Peyer's patch (tissue), 4 donors: ENCODE results near the gene HMCN1. TPM values are rescaled to one million over a fixed set of nuclear protein-coding genes. Genes with fewer than 3 reads are reported as not detected.

Experiments
- DNase-seq, 3 donors: peaks; one replicate each; pipeline ENCODE4 v3.0.0-alpha.2; 2017 to 2019
- H3K27ac ChIP-seq, 4 donors: fragments of 200-600 bp; sonication (generic); one replicate each; pipeline ENCODE4 v1.5.1; 2016 to 2019
- H3K27me3 ChIP-seq, 2 donors: fragments of 200-600 bp; sonication (generic); one replicate each; pipeline ENCODE4 v1.5.1; 2019
- H3K36me3 ChIP-seq, 3 donors: fragments of 200-600 bp; sonication (generic); one replicate each; pipeline ENCODE4 v1.5.1; 2016 to 2019
- H3K4me1 ChIP-seq, 4 donors: fragments of 200-600 bp; sonication (generic); one replicate each; pipeline ENCODE4 v1.5.1; 2016 to 2019
- H3K4me3 ChIP-seq, 4 donors: fragments of 200-600 bp; sonication (generic); 1 replicate in 3 of 4; 2 replicates in 1 of 4; pipeline ENCODE4 v1.5.1; 2016 to 2019; ENCODE audit warnings: mild to moderate bottlenecking in 1 of 4
- H3K9me3 ChIP-seq, 4 donors: fragments of 200-600 bp; sonication (generic); one replicate each; pipeline ENCODE4 v1.5.1; 2016 to 2019; ENCODE audit warnings: mild to moderate bottlenecking in 1 of 4
- POLR2A ChIP-seq, 2 donors: fragments of 450-650 bp; IDR thresholded peaks; one replicate each; pipeline ENCODE4 v1.5.1; 2017; ENCODE audit warnings: antibody characterized with exemption in 2 of 2, mild to moderate bottlenecking in 2 of 2, moderate library complexity in 2 of 2
- total RNA-seq, 4 donors: library from RNA; depleted of rRNA; stranded (reverse); fragments of >200 nt; gene quantifications; one replicate each; pipeline ENCODE4 v1.1.0, GENCODE V29; 2016
- TF ChIP-seq, protein P1 (sequence below), 6 experiments: fragments of 450-650 bp in 4 of 6; fragments of 200-600 bp in 2 of 6; sonication (generic) in 1 of 6; IDR thresholded peaks; one replicate each; pipeline ENCODE4 v1.5.1; 2017 to 2019; ENCODE audit warnings: antibody characterized with exemption in 6 of 6, mild to moderate bottlenecking in 3 of 6, moderate library complexity in 1 of 6

The HMCN1 gene
- total RNA-seq, 4 donors from 2014 or later, result 1.5 to 18.2 (median 7.1) TPM

DNA sequence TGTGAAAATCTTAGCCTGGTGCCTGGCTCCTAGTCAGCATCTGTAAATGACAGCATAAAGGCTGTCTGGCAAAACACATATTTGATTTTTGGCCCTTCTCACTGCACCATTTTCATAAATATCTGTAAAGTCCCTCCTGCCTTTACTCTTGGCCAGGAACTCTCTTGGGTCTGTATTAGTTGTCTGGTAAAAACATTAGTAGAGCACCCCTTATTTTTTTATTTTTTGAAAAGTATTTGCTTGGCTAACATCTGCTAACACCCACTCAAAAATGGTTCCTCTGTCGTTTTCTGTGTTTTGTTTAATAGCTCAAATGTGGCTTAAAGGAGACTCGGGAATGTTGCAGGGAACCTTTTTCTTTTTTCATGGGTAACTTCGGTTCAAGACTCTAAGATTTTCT lies 293.4 kb downstream of the HMCN1 start:
- DNase-seq, result no peak
- Histone ChIP-seq H3K4me1 (no peaks in the 10 kb centered on the region), H3K9me3 (no peaks in the 10 kb centered on the region), H3K4me3 (no peak overlapping the region), H3K27ac (no peak overlapping the region), H3K36me3 (no peaks in the 10 kb centered on the region), H3K27me3 (no peaks in the 10 kb centered on the region)
- TF ChIP-seq, protein P1, sequence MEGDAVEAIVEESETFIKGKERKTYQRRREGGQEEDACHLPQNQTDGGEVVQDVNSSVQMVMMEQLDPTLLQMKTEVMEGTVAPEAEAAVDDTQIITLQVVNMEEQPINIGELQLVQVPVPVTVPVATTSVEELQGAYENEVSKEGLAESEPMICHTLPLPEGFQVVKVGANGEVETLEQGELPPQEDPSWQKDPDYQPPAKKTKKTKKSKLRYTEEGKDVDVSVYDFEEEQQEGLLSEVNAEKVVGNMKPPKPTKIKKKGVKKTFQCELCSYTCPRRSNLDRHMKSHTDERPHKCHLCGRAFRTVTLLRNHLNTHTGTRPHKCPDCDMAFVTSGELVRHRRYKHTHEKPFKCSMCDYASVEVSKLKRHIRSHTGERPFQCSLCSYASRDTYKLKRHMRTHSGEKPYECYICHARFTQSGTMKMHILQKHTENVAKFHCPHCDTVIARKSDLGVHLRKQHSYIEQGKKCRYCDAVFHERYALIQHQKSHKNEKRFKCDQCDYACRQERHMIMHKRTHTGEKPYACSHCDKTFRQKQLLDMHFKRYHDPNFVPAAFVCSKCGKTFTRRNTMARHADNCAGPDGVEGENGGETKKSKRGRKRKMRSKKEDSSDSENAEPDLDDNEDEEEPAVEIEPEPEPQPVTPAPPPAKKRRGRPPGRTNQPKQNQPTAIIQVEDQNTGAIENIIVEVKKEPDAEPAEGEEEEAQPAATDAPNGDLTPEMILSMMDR (IDR thresholded peaks at IDR 0.05), result no peak
- no peak for TF ChIP-seq POLR2A (IDR thresholded peaks at IDR 0.05)

DNA sequence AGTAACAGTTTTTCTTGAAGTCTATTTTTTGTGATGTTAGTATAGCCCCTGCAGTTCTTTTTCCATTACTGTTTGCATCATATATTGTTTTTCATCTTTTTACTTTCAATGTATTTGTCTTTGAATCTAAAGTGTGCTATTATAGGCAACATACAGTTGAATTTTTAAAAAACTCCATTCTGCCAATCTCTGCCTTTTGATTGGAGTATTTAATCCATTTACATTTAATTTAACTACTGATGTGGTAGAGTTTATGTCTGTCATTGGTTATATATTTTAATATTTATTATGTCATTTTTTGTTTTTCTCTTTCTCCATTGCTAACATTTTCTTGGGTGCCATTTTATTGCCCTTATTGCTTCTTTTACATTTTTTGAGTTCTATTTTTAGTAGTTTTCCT lies 296.3 kb downstream of the HMCN1 start:
- no peak for DNase-seq

DNA sequence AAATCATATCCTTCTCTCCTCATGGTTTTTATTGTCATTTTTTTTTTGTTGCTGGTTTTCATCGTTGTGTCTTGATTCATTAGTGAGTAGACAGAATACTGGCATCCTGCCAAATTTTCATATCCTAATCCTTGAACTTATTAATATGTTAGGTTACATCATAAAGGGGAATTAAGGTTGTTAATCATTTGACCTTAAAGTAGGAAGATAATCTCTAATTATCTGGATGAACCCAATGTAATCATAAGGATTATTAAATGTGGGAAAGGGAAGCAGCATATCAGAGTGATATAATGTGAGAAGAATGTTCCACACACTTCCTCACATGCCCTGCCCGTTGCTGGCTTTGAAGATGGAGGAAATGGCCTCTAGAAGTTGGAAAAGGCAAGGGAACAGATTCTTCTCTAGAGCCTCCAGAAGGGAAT lies 299.7 kb downstream of the HMCN1 start:
- no peaks in the 10 kb centered on the region for H3K9me3 ChIP-seq
- no peaks in the 10 kb centered on the region for H3K36me3 ChIP-seq
- no peak for DNase-seq
- no peak overlapping the region for H3K27ac ChIP-seq
- TF ChIP-seq POLR2A (IDR thresholded peaks at IDR 0.05), result no peak
- TF ChIP-seq, protein P1 (IDR thresholded peaks at IDR 0.05), result no peak
- H3K4me1 ChIP-seq, result no peaks in the 10 kb centered on the region
- H3K4me3 ChIP-seq, result no peak overlapping the region
- H3K27me3 ChIP-seq, result no peaks in the 10 kb centered on the region

More for the DNA sequence above, 296.3 kb downstream of the HMCN1 start:
- Histone ChIP-seq H3K4me1 (no peaks in the 10 kb centered on the region), H3K27me3 (no peaks in the 10 kb centered on the region), H3K4me3 (no peak overlapping the region), H3K36me3 (no peaks in the 10 kb centered on the region), H3K27ac (no peak overlapping the region), H3K9me3 (no peaks in the 10 kb centered on the region)
- TF ChIP-seq, protein P1 (IDR thresholded peaks at IDR 0.05), result no peak
- TF ChIP-seq POLR2A (IDR thresholded peaks at IDR 0.05), result no peak

DNA sequence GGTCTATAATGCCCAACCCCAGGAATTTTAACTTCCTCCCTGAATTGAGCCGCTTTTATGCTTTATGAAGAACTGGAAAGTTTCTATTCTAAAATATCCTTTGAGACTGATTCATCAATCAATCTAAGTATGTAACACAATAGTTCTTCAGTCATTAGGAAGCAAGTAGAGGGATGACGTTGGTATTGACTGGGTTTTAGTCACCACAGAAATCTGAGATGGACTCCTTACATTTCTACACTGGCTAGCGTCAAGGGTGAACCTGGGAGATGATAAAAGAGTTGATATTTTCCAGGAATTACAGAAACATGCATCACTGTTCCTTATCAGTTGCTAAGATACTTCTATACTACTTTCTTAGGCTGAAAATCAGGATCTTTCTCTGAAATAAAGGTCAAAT lies 308.0 kb downstream of the HMCN1 start:
- TF ChIP-seq, protein P1 (IDR thresholded peaks at IDR 0.05), result no peak
- TF ChIP-seq POLR2A (IDR thresholded peaks at IDR 0.05), result no peak

DNA sequence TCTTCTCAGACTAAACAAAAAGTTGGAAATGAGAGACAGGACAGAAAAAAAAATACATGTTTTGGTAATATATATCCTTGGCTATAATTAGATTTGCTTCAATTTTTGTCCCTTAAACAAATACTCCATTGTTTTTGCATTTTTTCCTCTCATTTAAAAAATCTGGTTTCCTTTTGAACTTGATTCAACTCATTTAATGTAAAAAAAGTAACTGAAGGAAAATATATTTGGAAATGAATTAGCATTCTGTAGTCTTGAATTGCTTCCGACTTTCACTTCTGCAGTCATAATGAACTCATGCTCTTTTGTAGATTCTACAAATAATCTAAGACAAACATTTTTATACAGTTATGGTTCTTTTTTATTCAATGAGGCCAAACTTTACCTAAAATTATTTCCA lies 309.1 kb downstream of the HMCN1 start:
- TF ChIP-seq, protein P1 (IDR thresholded peaks at IDR 0.05), result no peak
- no peak for TF ChIP-seq POLR2A (IDR thresholded peaks at IDR 0.05)
- Histone ChIP-seq H3K4me1 (no peaks in the 10 kb centered on the region), H3K9me3 (no peaks in the 10 kb centered on the region), H3K27ac (no peak overlapping the region), H3K27me3 (no peaks in the 10 kb centered on the region), H3K36me3 (no peaks in the 10 kb centered on the region), H3K4me3 (no peak overlapping the region)
- DNase-seq, result no peak

More for the DNA sequence above, 308.0 kb downstream of the HMCN1 start:
- H3K4me3 ChIP-seq, result no peak overlapping the region
- H3K36me3 ChIP-seq, result no peaks in the 10 kb centered on the region
- no peak overlapping the region for H3K27ac ChIP-seq
- no peaks in the 10 kb centered on the region for H3K27me3 ChIP-seq
- H3K9me3 ChIP-seq, result no peaks in the 10 kb centered on the region
- DNase-seq, result no peak
- no peaks in the 10 kb centered on the region for H3K4me1 ChIP-seq

DNA sequence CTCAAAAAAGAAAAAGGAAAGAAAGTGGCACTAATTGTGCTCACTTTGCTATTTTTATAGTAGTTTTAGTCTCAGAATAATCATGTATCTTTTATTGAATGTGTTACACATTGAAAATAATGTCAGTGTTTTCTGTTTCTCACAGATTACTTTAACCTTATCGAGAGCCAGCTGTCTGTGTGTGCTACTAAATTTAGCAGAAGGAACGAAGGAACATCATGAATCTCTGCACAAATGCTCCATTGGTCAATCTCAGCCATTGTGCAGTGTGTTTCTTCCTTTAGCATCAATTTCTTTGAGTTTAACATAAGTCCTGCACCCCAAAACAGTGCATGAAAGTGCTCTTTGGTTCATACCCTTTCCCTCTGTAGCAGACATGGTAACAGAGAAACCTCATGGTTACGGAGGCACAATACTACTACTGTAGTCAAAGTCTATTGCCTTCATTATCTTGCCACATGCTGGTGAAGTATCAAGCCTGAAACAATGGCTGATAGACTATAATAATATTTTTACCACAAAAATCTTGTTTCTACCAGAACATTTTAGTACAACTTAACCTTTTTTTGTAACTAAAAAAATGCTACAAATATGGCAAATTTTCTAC lies 310.0 kb downstream of the HMCN1 start:
- no peaks in the 10 kb centered on the region for H3K27me3 ChIP-seq
- H3K36me3 ChIP-seq, result no peaks in the 10 kb centered on the region
- H3K27ac ChIP-seq, result no peak overlapping the region
- no peak overlapping the region for H3K4me3 ChIP-seq
- H3K4me1 ChIP-seq, result no peaks in the 10 kb centered on the region
- no peak for DNase-seq
- no peaks in the 10 kb centered on the region for H3K9me3 ChIP-seq
- TF ChIP-seq, protein P1 (IDR thresholded peaks at IDR 0.05), result no peak
- no peak for TF ChIP-seq POLR2A (IDR thresholded peaks at IDR 0.05)
